Sigmoid colon (tissue), 7 donors: ENCODE results near the gene SLAMF1. TPM values are rescaled to one million over a fixed set of nuclear protein-coding genes. Genes with fewer than 3 reads are reported as not detected.

ENCODE experiments used
- DNase-seq: peaks from one replicate; pipeline ENCODE4 v3.0.0-alpha.2; 2019
- H3K27ac ChIP-seq, 4 donors: fragments of 200-600 bp; sonication (generic); one replicate each; pipeline ENCODE4 v1.5.1; 2016 to 2019; ENCODE audit warnings: mild to moderate bottlenecking in 1 of 4
- H3K27me3 ChIP-seq, 3 donors: fragments of 200-600 bp; sonication (generic); one replicate each; pipeline ENCODE4 v1.5.1; 2019; ENCODE audit warnings: mild to moderate bottlenecking in 1 of 3
- H3K36me3 ChIP-seq, 4 donors: fragments of 200-600 bp; sonication (generic); one replicate each; pipeline ENCODE4 v1.5.1; 2016 to 2019
- H3K4me1 ChIP-seq, 4 donors: fragments of 200-600 bp; sonication (generic); one replicate each; pipeline ENCODE4 v1.5.1; 2017 to 2019
- H3K4me3 ChIP-seq, 4 donors: fragments of 200-600 bp; sonication (generic); one replicate each; pipeline ENCODE4 v1.5.1; 2017 to 2019; ENCODE audit warnings: mild to moderate bottlenecking in 2 of 4, moderate library complexity in 1 of 4
- H3K9me3 ChIP-seq, 4 donors: fragments of 200-600 bp in 3 of 4; sonication (generic) in 3 of 4; one replicate each; pipeline versions ENCODE4 v1.5.1 to v1.6.1; 2013 to 2019
- EP300 ChIP-seq, 4 donors: sonication (generic); formaldehyde crosslinking; IDR thresholded peaks; one replicate each; pipeline ENCODE4 v1.6.1; 2017; ENCODE audit warnings: antibody characterized with exemption in 4 of 4
- POLR2A ChIP-seq, 2 donors: fragments of 450-650 bp; IDR thresholded peaks; one replicate each; pipeline ENCODE4 v1.6.1; 2016; ENCODE audit warnings: antibody characterized with exemption in 2 of 2, mild to moderate bottlenecking in 2 of 2, moderate library complexity in 2 of 2
- POLR2AphosphoS5 ChIP-seq, 4 donors: sonication (generic); formaldehyde crosslinking; IDR thresholded peaks; one replicate each; pipeline ENCODE4 v1.6.1; 2017; ENCODE audit warnings: antibody characterized with exemption in 4 of 4
- WGBS, 2 donors: extraction: QIAGEN DNeasy Blood & Tissue Kit; methylation state at CpG; one replicate each; pipeline ENCODE4 v1.1.7; 2013; 5-methylcytosine and 5-hydroxymethylcytosine counted together
- intact Hi-C: fragments of 100-400 bp; cut with DNase I; formaldehyde crosslinking; loops from one replicate; pipeline ENCODE4 v1.15.1; 2023
- polyA plus RNA-seq, 3 donors: library from polyadenylated mRNA; stranded (reverse); fragments of 200-250 nt; gene quantifications; one replicate each; pipeline ENCODE4 v1.2.3, GENCODE V29; 2013
- total RNA-seq, 4 donors: library from RNA; depleted of rRNA; stranded (reverse); fragments of >200 nt; gene quantifications; one replicate each; pipeline ENCODE4 v1.1.0, GENCODE V29; 2016
- TF ChIP-seq, protein P1 (sequence below), 4 experiments: fragments of 450-650 bp in 3 of 4; fragments of 200-600 bp in 1 of 4; IDR thresholded peaks; one replicate each; pipeline ENCODE4 v1.5.1; 2016 to 2019; ENCODE audit warnings: antibody characterized with exemption in 4 of 4, mild to moderate bottlenecking in 3 of 4, moderate library complexity in 2 of 4
- donor health status: healthy with polysubstance abuse.
- donor health status: Bipolar disorder and iron deficiency.
- donor health status: healthy.

Gene SLAMF1
- total and polyA plus RNA-seq, 7 donors = under 0.01 to 6.1 (median 0.28) TPM; not detected in 2

- H3K36me3 ChIP-seq = no peaks in the 10 kb centered on the region
- intact Hi-C loops = no loop called here
- H3K27me3 ChIP-seq = no peaks in the 10 kb centered on the region
- 70 to 86% methylated on average over 10 of the region's 10 CpGs for WGBS, 2 donors
- H3K4me3 ChIP-seq = no peak overlapping the region
- no peak overlapping the region for H3K27ac ChIP-seq
- TF ChIP-seq, protein P1, sequence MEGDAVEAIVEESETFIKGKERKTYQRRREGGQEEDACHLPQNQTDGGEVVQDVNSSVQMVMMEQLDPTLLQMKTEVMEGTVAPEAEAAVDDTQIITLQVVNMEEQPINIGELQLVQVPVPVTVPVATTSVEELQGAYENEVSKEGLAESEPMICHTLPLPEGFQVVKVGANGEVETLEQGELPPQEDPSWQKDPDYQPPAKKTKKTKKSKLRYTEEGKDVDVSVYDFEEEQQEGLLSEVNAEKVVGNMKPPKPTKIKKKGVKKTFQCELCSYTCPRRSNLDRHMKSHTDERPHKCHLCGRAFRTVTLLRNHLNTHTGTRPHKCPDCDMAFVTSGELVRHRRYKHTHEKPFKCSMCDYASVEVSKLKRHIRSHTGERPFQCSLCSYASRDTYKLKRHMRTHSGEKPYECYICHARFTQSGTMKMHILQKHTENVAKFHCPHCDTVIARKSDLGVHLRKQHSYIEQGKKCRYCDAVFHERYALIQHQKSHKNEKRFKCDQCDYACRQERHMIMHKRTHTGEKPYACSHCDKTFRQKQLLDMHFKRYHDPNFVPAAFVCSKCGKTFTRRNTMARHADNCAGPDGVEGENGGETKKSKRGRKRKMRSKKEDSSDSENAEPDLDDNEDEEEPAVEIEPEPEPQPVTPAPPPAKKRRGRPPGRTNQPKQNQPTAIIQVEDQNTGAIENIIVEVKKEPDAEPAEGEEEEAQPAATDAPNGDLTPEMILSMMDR (IDR thresholded peaks at IDR 0.05) = no peak
- TF ChIP-seq EP300 (IDR thresholded peaks at IDR 0.05) (no peak), POLR2AphosphoS5 (IDR thresholded peaks at IDR 0.05) (no peak), POLR2A (IDR thresholded peaks at IDR 0.05) (no peak)
- no peaks in the 10 kb centered on the region for H3K4me1 ChIP-seq
- H3K9me3 ChIP-seq = no peaks in the 10 kb centered on the region
- no peak for DNase-seq
Measured at GRCh38 chr1:160625725-160626498, 20.9 kb downstream of the SLAMF1 start.

DNA sequence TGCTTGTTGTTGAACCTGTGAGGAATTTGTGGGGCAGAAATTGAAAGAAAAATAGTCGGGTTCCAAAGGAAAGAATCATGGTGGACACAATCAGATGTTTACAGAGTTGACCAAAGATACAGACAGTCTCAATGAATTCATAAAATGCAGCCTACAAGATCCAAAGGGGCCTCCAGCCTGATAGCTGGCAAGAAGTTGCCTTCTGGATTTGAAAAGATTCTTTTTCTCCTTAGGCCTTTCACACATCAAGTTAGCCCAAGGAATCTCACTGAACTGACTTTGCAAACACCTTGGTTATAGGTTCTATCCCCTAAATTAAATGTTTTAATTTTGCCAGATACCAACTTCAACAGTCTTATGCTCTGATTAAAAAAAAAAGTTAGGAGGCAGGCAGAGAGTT is 21.5 kb downstream of the SLAMF1 start:
- Histone ChIP-seq H3K4me3 (no peak overlapping the region), H3K4me1 (no peaks in the 10 kb centered on the region), H3K36me3 (no peaks in the 10 kb centered on the region), H3K9me3 (no peaks in the 10 kb centered on the region), H3K27ac (no peak overlapping the region), H3K27me3 (no peaks in the 10 kb centered on the region)
- WGBS, 2 donors = 69 to 77% methylated on average over 1 of the region's 1 CpG
- no peak for DNase-seq
- TF ChIP-seq POLR2AphosphoS5 (IDR thresholded peaks at IDR 0.05) (no peak), EP300 (IDR thresholded peaks at IDR 0.05) (no peak), POLR2A (IDR thresholded peaks at IDR 0.05) (no peak)
- TF ChIP-seq, protein P1 (IDR thresholded peaks at IDR 0.05) = no peak
- intact Hi-C loops = no loop called here

DNA sequence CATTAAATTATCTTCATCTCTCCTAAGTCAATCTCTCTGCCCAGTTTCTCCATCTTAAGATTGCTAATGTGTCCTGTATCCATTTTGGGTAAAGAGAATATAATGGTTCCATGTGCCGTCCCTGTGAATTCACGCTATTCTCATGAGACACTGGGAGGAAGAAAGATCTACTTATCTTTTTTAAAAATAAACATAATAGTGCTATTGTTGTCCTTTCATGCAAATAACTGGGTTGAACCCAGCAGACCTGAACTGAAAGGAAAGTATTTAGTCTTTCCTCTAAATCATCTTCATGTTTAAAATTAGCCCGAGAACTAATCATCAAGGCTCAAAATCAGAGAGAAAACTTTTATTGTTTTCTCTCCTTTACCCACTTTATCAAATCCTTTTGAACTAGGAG is 22.4 kb downstream of the SLAMF1 start:
- intact Hi-C loops = no loop called here
- Histone ChIP-seq H3K27me3 (no peaks in the 10 kb centered on the region), H3K9me3 (no peaks in the 10 kb centered on the region), H3K4me3 (no peak overlapping the region), H3K27ac (no peak overlapping the region), H3K36me3 (no peaks in the 10 kb centered on the region), H3K4me1 (no peaks in the 10 kb centered on the region)
- DNase-seq = no peak
- WGBS, 2 donors = 62 to 88% methylated on average over 3 of the region's 3 CpGs
- TF ChIP-seq POLR2AphosphoS5 (IDR thresholded peaks at IDR 0.05) (no peak), EP300 (IDR thresholded peaks at IDR 0.05) (no peak), POLR2A (IDR thresholded peaks at IDR 0.05) (no peak)
- TF ChIP-seq, protein P1 (IDR thresholded peaks at IDR 0.05) = no peak

DNA sequence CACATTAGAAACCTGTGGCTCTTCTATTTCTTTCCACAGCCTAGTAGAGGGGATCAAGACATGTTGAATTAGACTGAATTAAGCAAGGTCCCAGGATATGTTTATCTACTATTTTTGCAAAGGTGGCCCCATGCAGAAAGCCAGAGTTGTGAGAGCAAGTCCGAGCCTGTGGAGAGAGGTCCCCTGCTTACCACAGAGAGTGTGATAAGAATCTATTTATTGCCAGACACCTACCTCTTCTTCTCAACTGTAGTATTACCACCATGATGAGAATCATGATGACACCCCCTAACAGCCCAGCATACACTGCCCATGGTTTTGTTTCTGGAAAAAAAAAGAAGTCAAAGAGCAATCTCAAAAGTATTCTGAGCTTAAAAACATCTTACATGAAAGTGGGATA is 23.0 kb downstream of the SLAMF1 start:
- WGBS, 2 donors = 51 to 89% methylated on average over 1 of the region's 1 CpG
- Histone ChIP-seq H3K9me3 (no peaks in the 10 kb centered on the region), H3K36me3 (no peaks in the 10 kb centered on the region), H3K27ac (no peak overlapping the region), H3K4me1 (no peaks in the 10 kb centered on the region), H3K4me3 (no peak overlapping the region), H3K27me3 (no peaks in the 10 kb centered on the region)
- TF ChIP-seq, protein P1 (IDR thresholded peaks at IDR 0.05) = no peak
- TF ChIP-seq EP300 (IDR thresholded peaks at IDR 0.05) (no peak), POLR2A (IDR thresholded peaks at IDR 0.05) (no peak), POLR2AphosphoS5 (IDR thresholded peaks at IDR 0.05) (no peak)
- DNase-seq = no peak
- intact Hi-C loops = no loop called here

GRCh38 chr1:160623227-160623633 is 23.6 kb downstream of the SLAMF1 start:
- Histone ChIP-seq H3K4me3 (no peak overlapping the region), H3K4me1 (no peaks in the 10 kb centered on the region), H3K27ac (no peak overlapping the region), H3K9me3 (no peaks in the 10 kb centered on the region), H3K27me3 (no peaks in the 10 kb centered on the region), H3K36me3 (no peaks in the 10 kb centered on the region)
- TF ChIP-seq POLR2A (IDR thresholded peaks at IDR 0.05) = no peak
- TF ChIP-seq POLR2AphosphoS5 (IDR thresholded peaks at IDR 0.05) = no peak
- no peak for TF ChIP-seq EP300 (IDR thresholded peaks at IDR 0.05)
- TF ChIP-seq, protein P1 (IDR thresholded peaks at IDR 0.05) = no peak
- no peak for DNase-seq
- WGBS, 2 donors = 66 to 79% methylated on average over 3 of the region's 3 CpGs
- intact Hi-C loops = no loop called here
